ENCODE results near the gene CC2D2A. TPM values are rescaled to one million over a fixed set of nuclear protein-coding genes. Genes with fewer than 3 reads are reported as not detected.
A peak's percentile ranks its signal among the peaks of the same experiment; 100 is the strongest.

Gene CC2D2A
- total and polyA plus RNA-seq, 10 of the 15 experiments (the other 5 are each of a cell fraction or from before 2014, with no cell fraction given), result 0.04 to 1.1 (median 0.26) TPM

DNA sequence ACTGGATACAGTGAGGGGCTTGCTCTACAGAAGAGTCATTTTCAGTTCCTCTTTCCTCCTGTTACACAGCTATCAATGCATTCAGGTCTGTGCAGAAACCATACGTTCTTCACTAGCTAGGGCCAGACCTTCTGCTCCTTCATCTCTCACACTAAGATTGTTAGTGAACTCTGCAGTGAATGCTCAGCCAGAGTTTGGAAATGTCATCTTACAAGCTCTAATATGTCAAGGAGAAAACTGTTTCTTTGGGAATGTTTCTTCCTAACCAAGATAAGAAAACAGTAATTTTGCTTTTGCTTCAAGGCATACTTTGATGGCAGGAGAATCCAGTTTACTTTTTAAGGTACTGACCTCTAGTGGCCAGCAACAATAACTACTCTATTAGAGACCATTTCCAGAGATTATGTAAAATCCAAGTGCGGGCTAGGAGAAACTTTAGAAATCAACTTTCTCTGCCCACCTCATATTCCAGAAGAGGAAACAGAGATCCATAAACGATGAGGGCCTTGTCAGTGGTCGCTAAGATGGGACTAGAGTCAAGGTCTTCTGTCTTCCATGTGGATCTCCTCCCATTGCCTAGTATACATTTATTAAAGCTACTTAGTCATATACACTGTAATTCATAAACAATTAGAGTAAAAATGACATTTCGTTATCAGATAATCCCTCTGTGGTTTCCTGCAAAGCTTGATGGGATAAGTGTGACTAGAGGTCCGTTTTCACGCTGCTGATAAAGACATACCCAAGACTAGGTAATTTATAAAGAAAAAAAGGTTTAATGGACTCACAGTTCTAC lies 12.1 kb upstream of the CC2D2A start (continued):
- TF ChIP-seq CHD1 (IDR thresholded peaks at IDR 0.05; ENCODE audit: low read depth, low read length) (no peak), CREB1 (IDR thresholded peaks at IDR 0.05; ENCODE audit: low read depth) (no peak), FOXM1 (IDR thresholded peaks at IDR 0.05; ENCODE audit: low read depth, low read length) (no peak), ZNF592 (IDR thresholded peaks at IDR 0.05) (no peak), HDGF (IDR thresholded peaks at IDR 0.05) (no peak), NFXL1 (IDR thresholded peaks at IDR 0.05; ENCODE audit: borderline replicate concordance) (no peak), GABPA (IDR thresholded peaks at IDR 0.05; ENCODE audit: low read depth) (no peak), ZBED1 (IDR thresholded peaks at IDR 0.05; ENCODE audit: borderline replicate concordance) (no peak), JUNB (IDR thresholded peaks at IDR 0.05) (no peak), HDAC2 (IDR thresholded peaks at IDR 0.05) (no peak), CHD4 (IDR thresholded peaks at IDR 0.05) (no peak), RAD21 (IDR thresholded peaks at IDR 0.05; ENCODE audit: insufficient read depth, low read depth, low read length) (peak; percentile 67)
- TF ChIP-seq, protein P1, sequence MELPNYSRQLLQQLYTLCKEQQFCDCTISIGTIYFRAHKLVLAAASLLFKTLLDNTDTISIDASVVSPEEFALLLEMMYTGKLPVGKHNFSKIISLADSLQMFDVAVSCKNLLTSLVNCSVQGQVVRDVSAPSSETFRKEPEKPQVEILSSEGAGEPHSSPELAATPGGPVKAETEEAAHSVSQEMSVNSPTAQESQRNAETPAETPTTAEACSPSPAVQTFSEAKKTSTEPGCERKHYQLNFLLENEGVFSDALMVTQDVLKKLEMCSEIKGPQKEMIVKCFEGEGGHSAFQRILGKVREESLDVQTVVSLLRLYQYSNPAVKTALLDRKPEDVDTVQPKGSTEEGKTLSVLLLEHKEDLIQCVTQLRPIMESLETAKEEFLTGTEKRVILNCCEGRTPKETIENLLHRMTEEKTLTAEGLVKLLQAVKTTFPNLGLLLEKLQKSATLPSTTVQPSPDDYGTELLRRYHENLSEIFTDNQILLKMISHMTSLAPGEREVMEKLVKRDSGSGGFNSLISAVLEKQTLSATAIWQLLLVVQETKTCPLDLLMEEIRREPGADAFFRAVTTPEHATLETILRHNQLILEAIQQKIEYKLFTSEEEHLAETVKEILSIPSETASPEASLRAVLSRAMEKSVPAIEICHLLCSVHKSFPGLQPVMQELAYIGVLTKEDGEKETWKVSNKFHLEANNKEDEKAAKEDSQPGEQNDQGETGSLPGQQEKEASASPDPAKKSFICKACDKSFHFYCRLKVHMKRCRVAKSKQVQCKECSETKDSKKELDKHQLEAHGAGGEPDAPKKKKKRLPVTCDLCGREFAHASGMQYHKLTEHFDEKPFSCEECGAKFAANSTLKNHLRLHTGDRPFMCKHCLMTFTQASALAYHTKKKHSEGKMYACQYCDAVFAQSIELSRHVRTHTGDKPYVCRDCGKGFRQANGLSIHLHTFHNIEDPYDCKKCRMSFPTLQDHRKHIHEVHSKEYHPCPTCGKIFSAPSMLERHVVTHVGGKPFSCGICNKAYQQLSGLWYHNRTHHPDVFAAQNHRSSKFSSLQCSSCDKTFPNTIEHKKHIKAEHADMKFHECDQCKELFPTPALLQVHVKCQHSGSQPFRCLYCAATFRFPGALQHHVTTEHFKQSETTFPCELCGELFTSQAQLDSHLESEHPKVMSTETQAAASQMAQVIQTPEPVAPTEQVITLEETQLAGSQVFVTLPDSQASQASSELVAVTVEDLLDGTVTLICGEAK (IDR thresholded peaks at IDR 0.05; ENCODE audit: borderline replicate concordance), result no peak
- TF ChIP-seq, protein P2, sequence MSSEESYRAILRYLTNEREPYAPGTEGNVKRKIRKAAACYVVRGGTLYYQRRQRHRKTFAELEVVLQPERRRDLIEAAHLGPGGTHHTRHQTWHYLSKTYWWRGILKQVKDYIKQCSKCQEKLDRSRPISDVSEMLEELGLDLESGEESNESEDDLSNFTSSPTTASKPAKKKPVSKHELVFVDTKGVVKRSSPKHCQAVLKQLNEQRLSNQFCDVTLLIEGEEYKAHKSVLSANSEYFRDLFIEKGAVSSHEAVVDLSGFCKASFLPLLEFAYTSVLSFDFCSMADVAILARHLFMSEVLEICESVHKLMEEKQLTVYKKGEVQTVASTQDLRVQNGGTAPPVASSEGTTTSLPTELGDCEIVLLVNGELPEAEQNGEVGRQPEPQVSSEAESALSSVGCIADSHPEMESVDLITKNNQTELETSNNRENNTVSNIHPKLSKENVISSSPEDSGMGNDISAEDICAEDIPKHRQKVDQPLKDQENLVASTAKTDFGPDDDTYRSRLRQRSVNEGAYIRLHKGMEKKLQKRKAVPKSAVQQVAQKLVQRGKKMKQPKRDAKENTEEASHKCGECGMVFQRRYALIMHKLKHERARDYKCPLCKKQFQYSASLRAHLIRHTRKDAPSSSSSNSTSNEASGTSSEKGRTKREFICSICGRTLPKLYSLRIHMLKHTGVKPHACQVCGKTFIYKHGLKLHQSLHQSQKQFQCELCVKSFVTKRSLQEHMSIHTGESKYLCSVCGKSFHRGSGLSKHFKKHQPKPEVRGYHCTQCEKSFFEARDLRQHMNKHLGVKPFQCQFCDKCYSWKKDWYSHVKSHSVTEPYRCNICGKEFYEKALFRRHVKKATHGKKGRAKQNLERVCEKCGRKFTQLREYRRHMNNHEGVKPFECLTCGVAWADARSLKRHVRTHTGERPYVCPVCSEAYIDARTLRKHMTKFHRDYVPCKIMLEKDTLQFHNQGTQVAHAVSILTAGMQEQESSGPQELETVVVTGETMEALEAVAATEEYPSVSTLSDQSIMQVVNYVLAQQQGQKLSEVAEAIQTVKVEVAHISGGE (CRISPR knock-in tag; IDR thresholded peaks at IDR 0.05), result no peak
- TF ChIP-seq, protein P3, sequence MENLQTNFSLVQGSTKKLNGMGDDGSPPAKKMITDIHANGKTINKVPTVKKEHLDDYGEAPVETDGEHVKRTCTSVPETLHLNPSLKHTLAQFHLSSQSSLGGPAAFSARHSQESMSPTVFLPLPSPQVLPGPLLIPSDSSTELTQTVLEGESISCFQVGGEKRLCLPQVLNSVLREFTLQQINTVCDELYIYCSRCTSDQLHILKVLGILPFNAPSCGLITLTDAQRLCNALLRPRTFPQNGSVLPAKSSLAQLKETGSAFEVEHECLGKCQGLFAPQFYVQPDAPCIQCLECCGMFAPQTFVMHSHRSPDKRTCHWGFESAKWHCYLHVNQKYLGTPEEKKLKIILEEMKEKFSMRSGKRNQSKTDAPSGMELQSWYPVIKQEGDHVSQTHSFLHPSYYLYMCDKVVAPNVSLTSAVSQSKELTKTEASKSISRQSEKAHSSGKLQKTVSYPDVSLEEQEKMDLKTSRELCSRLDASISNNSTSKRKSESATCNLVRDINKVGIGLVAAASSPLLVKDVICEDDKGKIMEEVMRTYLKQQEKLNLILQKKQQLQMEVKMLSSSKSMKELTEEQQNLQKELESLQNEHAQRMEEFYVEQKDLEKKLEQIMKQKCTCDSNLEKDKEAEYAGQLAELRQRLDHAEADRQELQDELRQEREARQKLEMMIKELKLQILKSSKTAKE (IDR thresholded peaks at IDR 0.05; ENCODE audit: low read depth, poor library complexity, severe bottlenecking), result no peak

All from GM12878 (cell line).